ENCODE measurements around the gene SUMO4.

Gene SUMO4

GRCh38 chr6:149392093-149392492, 8.0 kb upstream of the SUMO4 start:
- no peak for DNase-seq

DNA sequence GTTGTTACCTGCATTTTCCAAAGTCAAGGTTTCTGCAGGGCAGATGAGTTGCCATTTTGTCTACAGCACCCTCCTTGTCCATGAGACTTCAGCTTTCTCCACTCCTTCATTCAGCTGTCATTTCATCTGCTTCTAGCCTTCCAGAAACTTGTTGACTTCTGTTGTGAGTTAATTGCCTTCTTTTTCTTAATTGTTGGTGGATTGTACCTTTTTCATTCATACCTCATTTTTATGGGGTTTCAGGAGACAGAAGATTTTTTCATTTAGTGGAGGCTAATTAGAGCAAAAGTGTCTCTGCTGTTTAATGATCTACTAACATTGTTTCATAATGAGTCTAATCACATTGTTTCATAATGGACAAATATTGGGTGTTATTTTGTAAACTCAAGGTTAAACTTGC, 7.5 kb upstream of the SUMO4 start:
- DNase-seq = no peak

DNA sequence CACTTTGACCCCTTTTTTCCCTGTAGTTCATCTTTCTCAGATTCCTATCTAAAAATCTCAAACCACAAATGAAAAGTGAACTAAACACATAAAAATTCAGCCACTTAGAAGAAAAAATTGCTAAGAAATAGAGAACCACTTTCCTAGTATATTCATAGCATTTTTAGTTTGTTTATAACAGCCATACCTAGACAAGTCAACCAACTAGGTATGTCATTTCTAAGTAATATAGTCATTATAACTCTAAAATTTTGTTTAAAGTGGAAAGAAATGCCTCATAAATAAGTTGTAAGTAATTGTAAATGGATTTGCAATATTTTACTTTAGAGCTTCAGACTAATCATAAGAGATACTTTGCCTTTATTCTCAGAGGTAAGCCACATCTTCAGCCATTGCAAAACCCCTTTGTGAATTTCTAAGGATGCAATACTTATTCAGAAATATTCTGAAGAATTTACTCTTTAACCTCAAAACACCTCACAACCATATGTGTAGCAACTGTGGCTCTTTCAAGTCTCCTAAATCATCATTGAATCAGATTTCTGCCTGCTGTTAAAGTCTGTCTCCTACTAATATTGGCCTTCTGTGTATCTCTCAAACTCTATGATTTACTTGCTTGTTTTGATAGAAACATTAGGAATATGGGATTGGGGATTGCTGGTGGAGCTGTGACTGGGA, 6.9 kb upstream of the SUMO4 start:
- DNase-seq = no peak

DNA sequence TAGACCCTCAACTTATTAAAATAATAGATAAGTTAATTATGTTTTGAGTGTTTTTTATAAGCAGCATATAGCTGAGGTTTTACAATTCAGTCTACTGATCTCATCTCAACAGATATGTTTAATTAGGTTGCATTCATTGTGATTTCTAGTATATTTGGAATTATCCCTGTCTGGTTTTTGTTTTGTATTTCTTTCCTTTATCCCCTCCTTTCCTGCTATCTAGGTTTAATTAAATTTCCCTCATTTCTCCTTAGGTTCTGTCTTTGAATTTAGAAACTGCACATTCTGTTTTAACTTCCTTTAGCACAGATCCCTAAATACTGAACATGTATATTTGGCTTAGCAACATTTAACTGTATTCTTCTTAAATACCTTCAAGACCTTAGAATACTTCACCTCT, 4.9 kb upstream of the SUMO4 start:
- DNase-seq = no peak

DNA sequence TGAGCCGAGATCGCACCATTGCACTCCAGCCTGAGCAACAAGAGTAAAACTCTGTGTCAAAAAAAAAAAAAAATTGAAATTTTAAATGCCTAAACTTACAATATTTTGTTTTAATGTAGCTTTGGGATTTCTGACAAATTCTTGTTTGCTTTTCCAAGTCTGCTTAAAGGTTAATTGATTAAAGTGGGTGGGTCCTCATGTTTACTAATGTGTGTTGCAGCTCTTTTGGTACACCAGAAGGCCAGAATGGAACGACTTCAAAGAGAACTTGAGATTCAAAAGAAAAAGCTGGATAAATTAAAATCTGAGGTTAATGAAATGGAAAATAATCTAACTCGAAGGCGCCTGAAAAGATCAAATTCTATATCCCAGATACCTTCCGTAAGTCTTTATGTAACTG, 2.7 kb upstream of the SUMO4 start:
- DNase-seq = no peak

DNA sequence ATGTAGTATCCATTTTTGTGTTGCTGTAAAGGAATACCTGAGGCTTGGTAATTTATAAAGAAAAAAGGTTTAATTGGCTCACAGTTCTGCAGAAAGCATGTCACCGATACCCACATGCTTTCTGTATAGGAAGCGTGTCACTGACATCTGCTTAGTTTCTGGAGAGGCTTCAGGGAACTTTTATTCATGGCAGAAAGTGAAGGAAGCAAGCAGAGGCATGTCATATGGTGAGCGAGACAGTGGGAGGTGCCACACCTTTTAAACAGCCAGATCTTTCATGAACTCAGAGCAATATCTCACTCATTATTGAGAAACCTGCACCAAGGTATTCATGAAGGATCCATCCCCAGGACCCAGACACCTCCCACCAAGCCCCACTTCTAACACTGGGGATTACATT, 3.5 kb downstream of the SUMO4 start:
- DNase-seq = no peak

GRCh38 chr6:149405823-149406765, 6.0 kb downstream of the SUMO4 start:
- DNase-seq = no peak

GRCh38 chr6:149409617-149410016, 9.6 kb downstream of the SUMO4 start:
- no peak for DNase-seq

- no peak for DNase-seq
Observed at GRCh38 chr6:149410557-149410956, 10.5 kb downstream of the SUMO4 start.

GRCh38 chr6:149414009-149414408, 13.9 kb downstream of the SUMO4 start:
- no peak for DNase-seq

- no peak for DNase-seq
Observed at GRCh38 chr6:149414821-149415220, 14.8 kb downstream of the SUMO4 start.

DNA sequence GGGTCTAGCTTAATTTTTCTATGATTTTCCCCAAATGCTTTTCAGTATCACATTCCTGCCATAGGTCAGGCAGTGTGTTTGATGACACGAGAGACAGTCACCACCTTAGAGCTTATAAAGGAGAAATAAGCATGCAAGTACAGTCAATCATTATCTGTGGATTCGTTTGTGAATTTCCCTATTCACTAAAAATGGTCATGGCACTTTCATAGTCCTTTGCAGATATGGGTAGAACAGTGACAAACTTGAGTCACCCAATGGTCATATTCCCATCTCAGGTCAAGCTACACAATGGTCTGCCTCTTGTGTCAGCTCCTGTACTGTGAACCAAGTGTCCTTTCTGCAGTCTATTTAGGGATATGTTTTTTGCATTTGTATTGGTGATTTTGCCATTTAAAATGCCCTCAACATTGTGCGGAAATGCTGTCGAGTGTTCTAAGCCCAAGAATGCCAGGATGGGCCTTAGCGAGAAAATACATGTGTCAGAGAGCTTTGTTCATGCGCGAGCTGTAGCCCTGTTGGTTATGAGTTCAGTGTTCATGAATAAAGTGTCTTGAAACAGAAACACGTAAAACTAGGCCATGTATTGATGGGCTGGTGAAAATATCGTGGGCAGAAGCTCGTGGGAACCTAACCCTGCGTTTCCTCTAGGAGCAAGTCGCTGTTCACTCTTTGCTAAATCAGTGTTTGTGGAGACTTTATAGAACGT, 19.8 kb downstream of the SUMO4 start:
- no peak for DNase-seq

DNA sequence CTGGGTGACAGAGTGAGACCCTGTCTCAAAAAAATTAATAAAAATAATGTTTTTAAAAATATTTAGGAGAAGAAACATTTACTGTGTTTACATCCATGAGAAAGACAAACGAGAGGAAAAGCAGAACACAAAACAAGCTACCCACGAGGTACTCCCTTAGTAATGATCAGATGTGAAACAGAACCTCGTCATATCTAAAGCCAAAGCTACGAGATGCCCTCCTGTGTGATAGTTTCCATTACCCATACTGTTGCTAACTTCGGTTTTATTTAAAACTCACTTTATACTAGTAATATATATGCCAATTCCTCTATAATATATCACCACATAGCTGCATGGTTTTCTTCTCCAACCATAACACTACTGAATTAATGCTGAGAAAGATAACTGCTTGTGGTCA, 21.1 kb downstream of the SUMO4 start:
- no peak for DNase-seq

GRCh38 chr6:149422581-149422980, 22.5 kb downstream of the SUMO4 start:
- DNase-seq = no peak

GRCh38 chr6:149423964-149424440, 23.9 kb downstream of the SUMO4 start:
- DNase-seq = no peak

DNA sequence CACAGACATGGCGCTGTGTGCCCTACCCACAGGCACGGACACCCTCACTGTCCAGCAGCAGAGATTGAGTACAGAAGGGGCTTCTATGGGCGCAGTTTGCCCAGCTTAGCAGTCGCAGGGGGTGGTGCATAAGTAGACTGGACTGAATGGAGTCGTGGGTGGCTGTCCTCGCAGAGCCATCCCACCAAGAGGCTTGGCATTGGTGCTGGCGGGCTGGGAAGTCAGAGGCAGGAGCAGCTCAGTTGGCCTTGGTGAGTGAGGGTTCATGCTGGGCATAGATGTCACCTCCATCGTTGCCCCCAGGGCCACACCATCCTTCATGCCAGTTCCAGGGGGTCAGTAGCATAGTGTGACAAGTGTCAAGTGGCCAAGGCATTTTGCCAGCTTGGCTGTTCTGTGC, 25.2 kb downstream of the SUMO4 start:
- DNase-seq = no peak

- DNase-seq = no peak
Observed at GRCh38 chr6:149425754-149426153, 25.7 kb downstream of the SUMO4 start.

GRCh38 chr6:149428606-149429005, 28.5 kb downstream of the SUMO4 start:
- no peak for DNase-seq

- DNase-seq = no peak
Observed at GRCh38 chr6:149429427-149430360, 29.6 kb downstream of the SUMO4 start.

DNA sequence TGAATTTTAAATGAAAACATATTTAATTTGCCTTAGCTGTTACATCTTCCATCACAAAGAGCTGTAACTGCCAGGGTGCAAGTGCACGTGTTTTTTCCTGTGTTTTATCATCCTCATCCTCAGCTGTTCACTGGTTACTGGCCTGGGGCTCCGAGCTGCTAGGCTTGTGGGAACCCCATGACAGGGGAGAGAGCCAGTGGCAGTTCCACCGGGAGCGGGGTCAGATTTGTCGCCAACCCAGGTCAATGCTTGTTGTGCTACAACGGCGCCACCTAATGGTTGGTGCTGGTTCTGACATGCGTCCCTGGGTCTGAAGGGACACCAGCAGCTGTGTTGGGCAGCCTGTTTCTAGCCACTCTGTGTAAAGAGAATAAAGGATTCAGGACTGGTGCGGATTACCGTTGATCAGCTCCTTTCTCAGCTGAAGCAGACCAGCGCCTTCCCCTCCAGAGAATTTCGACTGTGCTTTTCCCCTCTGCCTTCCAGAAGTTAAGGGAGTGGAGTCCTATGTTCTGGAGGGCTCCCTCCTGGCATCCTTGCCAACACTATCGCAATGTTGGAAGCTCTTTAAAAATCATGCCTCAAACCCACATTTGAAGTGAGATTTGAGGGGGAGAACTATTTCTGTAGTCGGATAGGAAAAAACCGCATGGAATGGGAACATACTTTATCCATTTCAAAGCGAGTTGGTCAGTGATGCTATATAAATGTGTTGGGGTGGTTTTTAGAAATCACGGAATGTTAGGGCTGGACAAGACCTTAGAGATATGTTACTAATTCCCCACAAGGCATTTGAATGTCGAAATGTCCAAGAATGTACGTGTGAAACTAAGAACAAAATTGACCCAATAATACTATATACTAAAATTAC, 32.1 kb downstream of the SUMO4 start:
- DNase-seq = peak; percentile 95

DNA sequence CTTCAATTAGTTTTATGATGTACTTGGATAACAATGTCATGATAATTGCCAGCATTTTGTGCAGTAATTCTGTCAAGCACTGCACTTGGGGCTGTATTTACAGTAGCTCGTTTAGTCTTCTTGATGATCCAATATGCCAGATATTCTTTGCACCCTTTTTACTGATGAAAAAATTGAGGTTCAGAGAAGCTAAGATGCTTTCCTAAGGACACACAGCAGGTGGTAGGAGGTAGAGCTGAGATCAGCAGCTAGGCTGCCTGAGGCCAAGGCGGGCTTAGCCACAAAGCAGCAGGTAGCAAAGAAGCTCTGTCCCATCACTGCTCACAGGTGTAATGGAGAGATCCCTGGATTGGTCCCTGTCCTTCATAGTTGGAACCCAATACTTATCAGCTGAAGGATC, 33.3 kb downstream of the SUMO4 start:
- no peak for DNase-seq

Measured in activated CD4-positive, alpha-beta T cell treated with anti-CD3 and anti-CD28 coated beads for 48 hours (primary cell).